Body of pancreas (tissue), 4 donors: Measurements from ENCODE around the gene C16orf46. TPM values are rescaled to one million over a fixed set of nuclear protein-coding genes. Genes with fewer than 3 reads are reported as not detected.

Source experiments
- ATAC-seq: fragments of 150-250 bp; one replicate; pipeline ENCODE4 v1.9.1; 2016
- DNase-seq, 4 donors: peaks; one replicate each; pipeline ENCODE4 v3.0.0-alpha.2; 2019
- H3K27ac ChIP-seq, 4 donors: fragments of 200-600 bp; sonication (generic); 1 replicate in 3 of 4; 2 replicates in 1 of 4; pipeline versions ENCODE4 v1.5.1 to v1.6.1; 2016 to 2019; ENCODE audit warnings: mild to moderate bottlenecking in 1 of 4, mixed read lengths in 1 of 4, moderate library complexity in 1 of 4
- H3K27me3 ChIP-seq, 2 donors: fragments of 200-600 bp; sonication (generic); one replicate each; pipeline ENCODE4 v1.6.0; 2016; ENCODE audit warnings: mild to moderate bottlenecking in 1 of 2
- H3K36me3 ChIP-seq, 2 donors: fragments of 200-600 bp; sonication (generic); replicated peaks in 1 of 2; 2 replicates each; pipeline ENCODE4 v1.5.1; 2016; ENCODE audit warnings: low read depth in 2 of 2; ENCODE audit not compliant: insufficient read depth in 1 of 2
- H3K4me1 ChIP-seq: fragments of 200-600 bp; sonication (generic); one replicate; pipeline ENCODE4 v1.6.0; 2016
- H3K4me3 ChIP-seq, 2 donors: fragments of 200-600 bp; sonication (generic); 1 replicate in 1 of 2; 2 replicates in 1 of 2; pipeline ENCODE4 v1.5.1; 2016 to 2019
- H3K9me3 ChIP-seq, 3 donors: fragments of 200-600 bp; sonication (generic); 1 replicate in 2 of 3; 2 replicates in 1 of 3; pipeline ENCODE4 v1.5.1; 2016
- POLR2A ChIP-seq, 3 donors: fragments of 450-650 bp; IDR thresholded peaks; one replicate each; pipeline ENCODE4 v1.6.1; 2016; ENCODE audit warnings: antibody characterized with exemption in 3 of 3, mild to moderate bottlenecking in 2 of 3
- WGBS, 2 donors: methylation state at CpG; one replicate each; pipeline ENCODE4 v1.1.5; 2017; 5-methylcytosine and 5-hydroxymethylcytosine counted together
- intact Hi-C: fragments of 100-400 bp; cut with DNase I; formaldehyde crosslinking; loops from one replicate; pipeline ENCODE4 v1.15.1; 2023
- total RNA-seq, 2 donors: library from RNA; depleted of rRNA; stranded (reverse); fragments of >200 nt; gene quantifications; one replicate each; pipeline ENCODE4 v1.1.0, GENCODE V29; 2016
- TF ChIP-seq, protein P1 (sequence below), 7 experiments: fragments of 450-650 bp in 4 of 7; fragments of 200-600 bp in 3 of 7; sonication (generic) in 3 of 7; IDR thresholded peaks; one replicate each; pipeline ENCODE4 v1.5.1; 2016 to 2019; ENCODE audit warnings: antibody characterized with exemption in 7 of 7

Gene C16orf46
- total RNA-seq, 2 donors from 2014 or later, result 0.33 to 0.52 TPM

GRCh38 chr16:81095953-81096714 lies 19.1 kb upstream of the C16orf46 start, which contains the start of gene GCSH:
TSS of gene GCSH (minus strand) at chr16:81096395. CDS start at chr16:81096278, 117 bp downstream.
- WGBS, 2 donors, result 0 to 3% methylated on average over 6 to 76 of the region's 83 CpGs
- TF ChIP-seq, protein P1, sequence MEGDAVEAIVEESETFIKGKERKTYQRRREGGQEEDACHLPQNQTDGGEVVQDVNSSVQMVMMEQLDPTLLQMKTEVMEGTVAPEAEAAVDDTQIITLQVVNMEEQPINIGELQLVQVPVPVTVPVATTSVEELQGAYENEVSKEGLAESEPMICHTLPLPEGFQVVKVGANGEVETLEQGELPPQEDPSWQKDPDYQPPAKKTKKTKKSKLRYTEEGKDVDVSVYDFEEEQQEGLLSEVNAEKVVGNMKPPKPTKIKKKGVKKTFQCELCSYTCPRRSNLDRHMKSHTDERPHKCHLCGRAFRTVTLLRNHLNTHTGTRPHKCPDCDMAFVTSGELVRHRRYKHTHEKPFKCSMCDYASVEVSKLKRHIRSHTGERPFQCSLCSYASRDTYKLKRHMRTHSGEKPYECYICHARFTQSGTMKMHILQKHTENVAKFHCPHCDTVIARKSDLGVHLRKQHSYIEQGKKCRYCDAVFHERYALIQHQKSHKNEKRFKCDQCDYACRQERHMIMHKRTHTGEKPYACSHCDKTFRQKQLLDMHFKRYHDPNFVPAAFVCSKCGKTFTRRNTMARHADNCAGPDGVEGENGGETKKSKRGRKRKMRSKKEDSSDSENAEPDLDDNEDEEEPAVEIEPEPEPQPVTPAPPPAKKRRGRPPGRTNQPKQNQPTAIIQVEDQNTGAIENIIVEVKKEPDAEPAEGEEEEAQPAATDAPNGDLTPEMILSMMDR (IDR thresholded peaks at IDR 0.05), result no peak
- peak in 2 of 3 donors; percentile 22 to 30 for TF ChIP-seq POLR2A (IDR thresholded peaks at IDR 0.05)
- Histone ChIP-seq H3K4me3 (peak within 1 kb of the TSS; percentile 42 to 82), H3K36me3 (no peaks in the 10 kb centered on the region), H3K27ac (peak within 1 kb of the TSS; percentile 57 to 88 (median 74)), H3K27me3 (no peaks in the 10 kb centered on the region), H3K4me1 (peaks cover 14% of the 10 kb centered on the region), H3K9me3 (no peaks in the 10 kb centered on the region)
- peak; percentile 99 for DNase-seq
- ATAC-seq, result peak; percentile 99
- intact Hi-C loops, result no loop called here

- DNase-seq, result no peak
- H3K27ac ChIP-seq, result peak overlapping the region; percentile 57 to 88 (median 74)
- WGBS, 2 donors, result 0% methylated on average over 10 to 22 of the region's 22 CpGs
- no peaks in the 10 kb centered on the region for H3K27me3 ChIP-seq
- intact Hi-C loops, result no loop called here
- no peak for TF ChIP-seq POLR2A (IDR thresholded peaks at IDR 0.05)
- TF ChIP-seq, protein P1 (IDR thresholded peaks at IDR 0.05), result no peak
- no peak for ATAC-seq
- no peaks in the 10 kb centered on the region for H3K9me3 ChIP-seq
- peak overlapping the region; percentile 42 to 82 for H3K4me3 ChIP-seq
- peaks cover 14% of the 10 kb centered on the region for H3K4me1 ChIP-seq
- H3K36me3 ChIP-seq, result no peaks in the 10 kb centered on the region
Observed at GRCh38 chr16:81095653-81095952, 18.6 kb upstream of the C16orf46 start.

DNA sequence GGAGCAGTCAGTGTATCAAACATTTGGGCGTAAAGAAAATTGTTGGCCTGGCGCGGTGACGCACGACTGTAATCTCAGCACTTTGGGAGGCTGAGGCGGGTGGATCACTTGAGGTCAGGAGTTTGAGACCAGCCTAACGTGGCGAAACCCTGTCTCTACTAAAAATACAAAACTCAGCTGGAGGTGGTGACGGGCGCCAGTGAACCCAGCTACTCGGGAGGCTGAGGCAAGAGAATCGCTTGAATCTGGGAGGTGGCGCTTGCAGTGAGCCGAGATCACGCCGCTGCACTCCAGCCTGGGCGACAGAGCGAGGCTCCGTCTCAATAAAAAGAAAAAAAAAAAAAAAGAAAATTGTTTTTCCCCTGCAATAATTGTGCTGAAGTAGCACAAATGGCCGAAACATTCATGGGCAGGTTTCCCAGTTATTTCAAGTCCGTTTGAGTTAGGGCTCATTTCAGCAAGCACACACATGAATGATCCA lies 17.8 kb upstream of the C16orf46 start:
- Histone ChIP-seq H3K27me3 (no peaks in the 10 kb centered on the region), H3K4me3 (no peak overlapping the region), H3K9me3 (no peaks in the 10 kb centered on the region), H3K36me3 (no peaks in the 10 kb centered on the region), H3K27ac (no peak overlapping the region), H3K4me1 (peaks cover 14% of the 10 kb centered on the region)
- DNase-seq, result no peak
- WGBS, 2 donors, result 77 to 82% methylated on average over 21 of the region's 21 CpGs
- no peak for ATAC-seq
- TF ChIP-seq POLR2A (IDR thresholded peaks at IDR 0.05), result no peak
- TF ChIP-seq, protein P1 (IDR thresholded peaks at IDR 0.05), result no peak
- intact Hi-C loops, result no loop called here

- no peaks in the 10 kb centered on the region for H3K4me1 ChIP-seq
- no peaks in the 10 kb centered on the region for H3K27me3 ChIP-seq
- H3K4me3 ChIP-seq, result no peak overlapping the region
- 93 to 96% methylated on average over 5 of the region's 5 CpGs for WGBS, 2 donors
- H3K27ac ChIP-seq, result no peak overlapping the region
- no peaks in the 10 kb centered on the region for H3K36me3 ChIP-seq
- ATAC-seq (no peak), DNase-seq (no peak)
- intact Hi-C loops, result no loop called here
- no peaks in the 10 kb centered on the region for H3K9me3 ChIP-seq
- TF ChIP-seq, protein P1 (IDR thresholded peaks at IDR 0.05), result no peak
- no peak for TF ChIP-seq POLR2A (IDR thresholded peaks at IDR 0.05)
Observed at GRCh38 chr16:81088836-81089235, 11.8 kb upstream of the C16orf46 start.

DNA sequence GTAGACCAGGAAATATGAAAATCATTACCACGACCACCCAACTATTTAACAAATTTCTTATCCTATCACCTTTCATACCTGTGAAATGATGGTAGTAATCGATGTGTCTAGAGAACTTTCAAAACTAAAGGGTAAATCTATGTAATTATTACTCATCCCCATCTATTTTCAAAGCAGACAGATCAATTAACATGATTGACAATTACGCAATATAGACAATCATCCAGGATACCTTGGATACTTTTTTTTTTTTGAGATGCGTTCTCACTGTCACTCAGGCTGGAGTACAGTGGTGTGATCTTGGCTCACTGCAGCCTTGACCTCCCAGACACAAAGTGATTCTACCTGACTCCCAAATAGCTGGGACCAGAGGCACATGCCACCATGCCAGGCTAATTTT lies 4.0 kb upstream of the C16orf46 start:
- ATAC-seq, result no peak
- whole genome bisulfite sequencing, 2 donors, result 92 to 93% methylated on average over 4 of the region's 4 CpGs
- Histone ChIP-seq H3K27ac (no peak overlapping the region), H3K27me3 (no peaks in the 10 kb centered on the region), H3K4me3 (no peak overlapping the region), H3K9me3 (no peaks in the 10 kb centered on the region), H3K36me3 (no peaks in the 10 kb centered on the region), H3K4me1 (peaks cover 5% of the 10 kb centered on the region)
- no peak for DNase-seq
- intact Hi-C loops, result no loop called here
- no peak for TF ChIP-seq POLR2A (IDR thresholded peaks at IDR 0.05)
